Body of pancreas (tissue), 4 donors: ENCODE results near the gene XNDC1N. TPM values are rescaled to one million over a fixed set of nuclear protein-coding genes. Genes with fewer than 3 reads are reported as not detected.

Experiments
- ATAC-seq: fragments of 150-250 bp; one replicate; pipeline ENCODE4 v1.9.1; 2016
- DNase-seq, 4 donors: peaks; one replicate each; pipeline ENCODE4 v3.0.0-alpha.2; 2019
- H3K27ac ChIP-seq, 4 donors: fragments of 200-600 bp; sonication (generic); 1 replicate in 3 of 4; 2 replicates in 1 of 4; pipeline versions ENCODE4 v1.5.1 to v1.6.1; 2016 to 2019; ENCODE audit warnings: mild to moderate bottlenecking in 1 of 4, mixed read lengths in 1 of 4, moderate library complexity in 1 of 4
- H3K27me3 ChIP-seq, 2 donors: fragments of 200-600 bp; sonication (generic); one replicate each; pipeline ENCODE4 v1.6.0; 2016; ENCODE audit warnings: mild to moderate bottlenecking in 1 of 2
- H3K36me3 ChIP-seq, 2 donors: fragments of 200-600 bp; sonication (generic); replicated peaks in 1 of 2; 2 replicates each; pipeline ENCODE4 v1.5.1; 2016; ENCODE audit warnings: low read depth in 2 of 2; ENCODE audit not compliant: insufficient read depth in 1 of 2
- H3K4me1 ChIP-seq: fragments of 200-600 bp; sonication (generic); one replicate; pipeline ENCODE4 v1.6.0; 2016
- H3K4me3 ChIP-seq, 2 donors: fragments of 200-600 bp; sonication (generic); 1 replicate in 1 of 2; 2 replicates in 1 of 2; pipeline ENCODE4 v1.5.1; 2016 to 2019
- H3K9me3 ChIP-seq, 3 donors: fragments of 200-600 bp; sonication (generic); 1 replicate in 2 of 3; 2 replicates in 1 of 3; pipeline ENCODE4 v1.5.1; 2016
- CTCF ChIP-seq, 7 experiments: fragments of 450-650 bp in 4 of 7; fragments of 200-600 bp in 3 of 7; sonication (generic) in 3 of 7; IDR thresholded peaks; one replicate each; pipeline ENCODE4 v1.5.1; 2016 to 2019; ENCODE audit warnings: antibody characterized with exemption in 7 of 7
- POLR2A ChIP-seq, 3 donors: fragments of 450-650 bp; IDR thresholded peaks; one replicate each; pipeline ENCODE4 v1.6.1; 2016; ENCODE audit warnings: antibody characterized with exemption in 3 of 3, mild to moderate bottlenecking in 2 of 3
- WGBS, 2 donors: methylation state at CpG; one replicate each; pipeline ENCODE4 v1.1.5; 2017; 5-methylcytosine and 5-hydroxymethylcytosine counted together
- intact Hi-C: fragments of 100-400 bp; cut with DNase I; formaldehyde crosslinking; loops from one replicate; pipeline ENCODE4 v1.15.1; 2023
- total RNA-seq, 2 donors: library from RNA; depleted of rRNA; stranded (reverse); fragments of >200 nt; gene quantifications; one replicate each; pipeline ENCODE4 v1.1.0, GENCODE V29; 2016

XNDC1N gene
- total RNA-seq, 2 donors from 2014 or later: 7.3 to 14.5 TPM

GRCh38 chr11:71951741-71952310, 23.4 kb upstream of the XNDC1N start:
- no peak for TF ChIP-seq CTCF (IDR thresholded peaks at IDR 0.05)
- no peak for TF ChIP-seq POLR2A (IDR thresholded peaks at IDR 0.05)
- H3K4me1 ChIP-seq: peaks cover 33% of the 10 kb centered on the region
- no peak overlapping the region for H3K4me3 ChIP-seq
- H3K27ac ChIP-seq: no peak overlapping the region
- ATAC-seq (no peak), DNase-seq (no peak)
- no peaks in the 10 kb centered on the region for H3K9me3 ChIP-seq
- intact Hi-C loops: no loop called here
- WGBS, 2 donors: 76% methylated on average over 4 of the region's 4 CpGs
- H3K36me3 ChIP-seq: no peaks in the 10 kb centered on the region
- H3K27me3 ChIP-seq: no peaks in the 10 kb centered on the region

GRCh38 chr11:71949034-71949433, 20.6 kb upstream of the XNDC1N start:
- ATAC-seq (peak; percentile 18), DNase-seq (no peak)
- H3K4me1 ChIP-seq: peaks cover 31% of the 10 kb centered on the region
- peak overlapping the region; percentile 13 to 73 (median 59) for H3K27ac ChIP-seq
- H3K36me3 ChIP-seq: no peaks in the 10 kb centered on the region
- H3K4me3 ChIP-seq: no peak overlapping the region
- no peaks in the 10 kb centered on the region for H3K27me3 ChIP-seq
- H3K9me3 ChIP-seq: no peaks in the 10 kb centered on the region
- intact Hi-C loops: no loop called here
- 56 to 60% methylated on average over 6 of the region's 6 CpGs for WGBS, 2 donors
- TF ChIP-seq POLR2A (IDR thresholded peaks at IDR 0.05) (no peak), CTCF (IDR thresholded peaks at IDR 0.05) (no peak)

GRCh38 chr11:71948314-71949027, 20.1 kb upstream of the XNDC1N start:
- peaks cover 31% of the 10 kb centered on the region for H3K4me1 ChIP-seq
- H3K36me3 ChIP-seq: no peaks in the 10 kb centered on the region
- H3K27me3 ChIP-seq: no peaks in the 10 kb centered on the region
- WGBS, 2 donors: 33 to 40% methylated on average over 5 to 7 of the region's 7 CpGs
- intact Hi-C loops: no loop called here
- peak; percentile 89 for ATAC-seq
- DNase-seq: peak; percentile 55 to 81 (median 76)
- H3K9me3 ChIP-seq: no peaks in the 10 kb centered on the region
- peak overlapping the region; percentile 26 to 73 (median 59) for H3K27ac ChIP-seq
- H3K4me3 ChIP-seq: no peak overlapping the region
- TF ChIP-seq CTCF (IDR thresholded peaks at IDR 0.05) (no peak), POLR2A (IDR thresholded peaks at IDR 0.05) (no peak)

- no peak for ATAC-seq
- peak overlapping the region in 3 of 4 donors; percentile 5 to 73 (median 26) for H3K27ac ChIP-seq
- no peak overlapping the region for H3K4me3 ChIP-seq
- H3K9me3 ChIP-seq: no peaks in the 10 kb centered on the region
- no peaks in the 10 kb centered on the region for H3K27me3 ChIP-seq
- H3K36me3 ChIP-seq: no peaks in the 10 kb centered on the region
- peaks cover 31% of the 10 kb centered on the region for H3K4me1 ChIP-seq
- WGBS, 2 donors: 56 to 66% methylated on average over 3 of the region's 3 CpGs
- intact Hi-C loops: no loop called here
- DNase-seq: no peak
- TF ChIP-seq POLR2A (IDR thresholded peaks at IDR 0.05) (no peak), CTCF (IDR thresholded peaks at IDR 0.05) (no peak)
Observed at GRCh38 chr11:71947498-71947897, 19.1 kb upstream of the XNDC1N start.
